ENCODE measurements around the gene ANAPC10. TPM values are rescaled to one million over a fixed set of nuclear protein-coding genes. Genes with fewer than 3 reads are reported as not detected.

ANAPC10 gene
- total and polyA plus RNA-seq, 8 donors: 16.0 to 31.6 (median 27.5) TPM

DNA sequence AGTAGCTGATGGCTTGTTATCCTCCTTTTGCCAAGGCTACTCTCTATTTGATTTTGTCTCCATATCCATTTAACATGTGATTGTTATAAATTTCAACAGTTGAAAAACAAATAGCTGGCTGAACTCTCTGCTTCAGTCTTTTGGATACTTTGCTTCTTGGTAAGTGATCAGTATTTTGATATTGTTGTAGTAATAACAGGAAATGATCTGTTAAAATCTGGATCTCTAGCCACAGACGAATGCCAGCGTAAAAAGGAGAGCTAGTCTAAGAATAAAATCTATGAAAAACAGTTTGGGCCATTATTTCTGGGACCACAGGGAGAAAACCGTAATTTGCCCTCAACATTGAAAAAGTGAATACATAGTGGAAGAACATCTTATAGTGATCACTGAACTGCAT is 113.8 kb downstream of the ANAPC10 start:
- intact Hi-C loops (cut with DNase I): no loop called here
- no peak for DNase-seq

DNA sequence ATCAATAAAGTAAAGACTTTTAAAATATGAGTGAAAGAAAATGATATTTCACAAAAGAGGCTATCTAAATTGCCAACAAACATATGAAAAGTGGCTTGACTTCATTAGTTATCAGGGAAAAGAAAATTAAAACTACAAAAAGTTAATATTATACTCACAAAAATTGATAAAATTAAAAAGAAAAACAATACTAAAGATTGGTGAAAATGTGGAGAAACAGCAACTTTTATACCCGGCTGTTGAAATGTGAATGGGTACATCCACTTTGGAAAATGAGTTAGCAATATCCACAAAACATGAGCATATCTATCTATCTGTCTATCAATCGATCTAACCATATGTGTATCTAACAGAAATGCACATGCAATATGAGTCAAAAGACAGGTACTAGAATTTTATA is 122.3 kb downstream of the ANAPC10 start:
- Histone ChIP-seq H3K36me3 (no peaks in the 10 kb centered on the region), H3K4me3 (no peak overlapping the region), H3K27me3 (no peaks in the 10 kb centered on the region), H3K27ac (no peak overlapping the region), H3K9me3 (peaks cover 0 to 20% of the 10 kb centered on the region in 2 donors), H3K4me1 (no peaks in the 10 kb centered on the region)
- ATAC-seq (no peak), DNase-seq (no peak)
- TF ChIP-seq, protein P1, sequence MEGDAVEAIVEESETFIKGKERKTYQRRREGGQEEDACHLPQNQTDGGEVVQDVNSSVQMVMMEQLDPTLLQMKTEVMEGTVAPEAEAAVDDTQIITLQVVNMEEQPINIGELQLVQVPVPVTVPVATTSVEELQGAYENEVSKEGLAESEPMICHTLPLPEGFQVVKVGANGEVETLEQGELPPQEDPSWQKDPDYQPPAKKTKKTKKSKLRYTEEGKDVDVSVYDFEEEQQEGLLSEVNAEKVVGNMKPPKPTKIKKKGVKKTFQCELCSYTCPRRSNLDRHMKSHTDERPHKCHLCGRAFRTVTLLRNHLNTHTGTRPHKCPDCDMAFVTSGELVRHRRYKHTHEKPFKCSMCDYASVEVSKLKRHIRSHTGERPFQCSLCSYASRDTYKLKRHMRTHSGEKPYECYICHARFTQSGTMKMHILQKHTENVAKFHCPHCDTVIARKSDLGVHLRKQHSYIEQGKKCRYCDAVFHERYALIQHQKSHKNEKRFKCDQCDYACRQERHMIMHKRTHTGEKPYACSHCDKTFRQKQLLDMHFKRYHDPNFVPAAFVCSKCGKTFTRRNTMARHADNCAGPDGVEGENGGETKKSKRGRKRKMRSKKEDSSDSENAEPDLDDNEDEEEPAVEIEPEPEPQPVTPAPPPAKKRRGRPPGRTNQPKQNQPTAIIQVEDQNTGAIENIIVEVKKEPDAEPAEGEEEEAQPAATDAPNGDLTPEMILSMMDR (IDR thresholded peaks at IDR 0.05): no peak
- intact Hi-C loops (cut with DNase I): no loop called here

More for the DNA sequence above, 113.8 kb downstream of the ANAPC10 start:
- no peak overlapping the region for H3K27ac ChIP-seq
- H3K4me3 ChIP-seq: no peak overlapping the region
- no peaks in the 10 kb centered on the region for H3K27me3 ChIP-seq
- TF ChIP-seq, protein P1 (IDR thresholded peaks at IDR 0.05): no peak
- no peaks in the 10 kb centered on the region for H3K4me1 ChIP-seq
- H3K9me3 ChIP-seq: peaks cover 0 to 26% of the 10 kb centered on the region in 2 donors
- no peak for ATAC-seq
- H3K36me3 ChIP-seq: no peaks in the 10 kb centered on the region

DNA sequence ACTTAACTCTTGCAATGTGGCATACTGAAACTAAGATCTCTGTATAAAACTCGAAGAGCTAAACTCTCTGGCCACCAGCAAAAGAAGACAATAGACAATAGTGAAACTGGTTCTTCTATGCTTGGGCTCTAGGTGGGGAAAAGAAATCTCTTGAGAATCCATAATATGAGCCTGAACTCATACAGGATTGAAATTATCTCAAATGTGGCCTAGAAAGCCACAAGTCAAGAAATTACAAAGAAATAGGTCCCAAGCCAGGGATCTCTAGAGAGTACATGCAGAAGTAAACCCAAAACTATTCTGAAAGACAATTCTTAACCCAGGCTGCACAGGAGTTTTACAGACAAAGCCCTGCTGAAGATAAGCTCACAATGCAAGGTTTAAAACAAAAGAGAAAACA is 127.4 kb downstream of the ANAPC10 start:
- DNase-seq (no peak), ATAC-seq (no peak)
- H3K27me3 ChIP-seq: no peaks in the 10 kb centered on the region
- no peak overlapping the region for H3K4me3 ChIP-seq
- no peaks in the 10 kb centered on the region for H3K36me3 ChIP-seq
- no peak overlapping the region for H3K27ac ChIP-seq
- TF ChIP-seq, protein P1 (IDR thresholded peaks at IDR 0.05): no peak
- intact Hi-C loops (cut with DNase I): no loop called here
- peaks cover 0 to 7% of the 10 kb centered on the region in 2 donors for H3K9me3 ChIP-seq
- no peaks in the 10 kb centered on the region for H3K4me1 ChIP-seq

DNA sequence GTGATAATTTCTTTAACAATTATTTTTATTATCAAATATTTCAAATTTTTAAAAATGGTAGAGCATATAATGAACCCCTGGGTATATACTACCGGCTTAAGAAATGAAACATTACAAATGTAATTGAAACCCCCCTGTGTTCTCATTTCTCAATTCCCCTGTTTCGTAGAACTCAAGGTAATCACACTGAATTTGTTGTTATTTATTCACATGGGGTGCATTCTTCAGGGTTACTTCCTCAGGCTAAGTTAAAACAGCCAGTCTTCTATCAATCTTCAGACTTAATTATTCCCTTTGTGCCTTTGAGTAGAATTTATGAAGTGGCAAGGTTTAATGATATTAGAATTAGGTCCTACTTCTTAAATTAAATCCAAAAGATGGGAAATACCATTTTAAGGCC is 128.2 kb downstream of the ANAPC10 start:
- intact Hi-C loops (cut with DNase I): no loop called here

DNA sequence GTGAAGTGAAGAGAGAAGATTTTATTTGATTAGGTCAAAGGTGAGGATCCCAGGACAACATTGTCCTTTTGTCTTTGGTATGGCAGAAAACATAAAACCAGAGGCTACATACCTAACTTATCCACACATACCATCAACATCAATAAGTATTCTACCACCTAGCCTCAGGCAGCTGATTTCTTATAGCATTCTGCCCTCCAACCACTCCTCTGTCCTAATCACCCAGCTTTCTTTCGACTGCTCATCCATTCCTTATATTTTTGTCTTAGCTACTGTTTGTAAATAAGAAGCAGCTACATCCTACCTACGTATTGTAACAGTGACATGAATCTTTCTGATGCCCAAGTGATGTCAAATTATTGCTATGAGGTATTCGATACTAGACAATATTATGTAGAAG is 129.4 kb downstream of the ANAPC10 start:
- TF ChIP-seq, protein P1 (IDR thresholded peaks at IDR 0.05): no peak
- Histone ChIP-seq H3K9me3 (peaks cover 0 to 4% of the 10 kb centered on the region in 2 donors), H3K36me3 (no peaks in the 10 kb centered on the region), H3K27ac (no peak overlapping the region), H3K4me3 (no peak overlapping the region), H3K27me3 (no peaks in the 10 kb centered on the region), H3K4me1 (no peaks in the 10 kb centered on the region)
- DNase-seq (no peak), ATAC-seq (no peak)
- intact Hi-C loops (cut with DNase I): no loop called here

More for the DNA sequence above, 128.2 kb downstream of the ANAPC10 start:
- no peak for ATAC-seq
- H3K9me3 ChIP-seq: peaks cover 0 to 4% of the 10 kb centered on the region in 2 donors
- DNase-seq: no peak
- TF ChIP-seq, protein P1 (IDR thresholded peaks at IDR 0.05): no peak
- H3K27ac ChIP-seq: no peak overlapping the region
- H3K27me3 ChIP-seq: no peaks in the 10 kb centered on the region
- H3K4me1 ChIP-seq: no peaks in the 10 kb centered on the region
- no peak overlapping the region for H3K4me3 ChIP-seq
- H3K36me3 ChIP-seq: no peaks in the 10 kb centered on the region
